Stimulated activated CD4-positive, alpha-beta T cell treated with anti-CD3 and anti-CD28 coated beads, TNF-alpha, amount 100 ng/mL, for 24 hours (primary cell): ENCODE data around the gene MKRN1.
"Not testable (repeated sequence)": the region's sequence is repeated elsewhere in the genome, so short reads cannot be mapped to it uniquely, and the experiment has no call there.

Source experiments
- DNase-seq, 3 experiments: peaks; one replicate each; pipeline ENCODE4 v3.0.0-alpha.2; 2020; ENCODE audit warnings: low read depth in 3 of 3

The MKRN1 gene

DNA sequence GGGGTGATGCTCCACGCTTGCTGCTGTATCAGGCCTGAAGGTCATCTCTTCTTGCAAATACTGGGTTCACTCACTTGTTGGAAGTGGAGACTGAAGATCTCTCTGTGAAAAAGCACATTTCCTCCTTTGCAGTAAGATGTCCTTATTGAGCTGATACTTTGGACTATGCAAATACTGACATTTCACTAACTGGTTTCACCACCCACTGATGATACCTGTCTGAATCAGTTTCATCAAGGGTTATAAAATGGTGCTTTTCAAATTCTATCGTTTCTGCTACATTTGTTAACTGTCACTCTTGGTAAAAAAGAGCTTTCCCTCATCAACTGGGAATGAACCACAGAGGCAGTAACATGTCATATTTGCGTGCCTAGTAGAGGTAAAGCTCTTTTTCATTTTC is 39.9 kb downstream of the MKRN1 start:
- no peak for DNase-seq

GRCh38 chr7:140435252-140435895 is 43.9 kb downstream of the MKRN1 start:
- no peak for DNase-seq

DNA sequence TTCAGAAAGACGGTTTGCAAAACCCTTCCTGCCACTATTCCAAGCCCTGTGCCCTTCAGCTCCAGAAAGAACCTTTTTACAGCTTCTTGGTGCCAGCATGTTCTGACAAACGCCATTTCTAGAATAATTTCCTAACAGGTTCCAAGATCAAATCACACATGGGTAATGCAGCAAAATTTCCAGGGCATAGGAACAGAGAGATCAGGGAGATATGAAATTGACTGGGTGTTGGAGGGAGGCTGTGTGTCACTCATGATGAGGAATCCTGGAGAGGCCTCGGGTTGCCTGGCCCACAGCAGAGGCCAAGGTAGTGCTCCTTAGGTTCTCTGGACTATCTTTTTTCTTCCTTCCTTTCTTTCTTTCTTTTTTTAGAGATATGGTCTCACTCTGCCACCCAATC is 45.9 kb downstream of the MKRN1 start:
- no peak for DNase-seq

DNA sequence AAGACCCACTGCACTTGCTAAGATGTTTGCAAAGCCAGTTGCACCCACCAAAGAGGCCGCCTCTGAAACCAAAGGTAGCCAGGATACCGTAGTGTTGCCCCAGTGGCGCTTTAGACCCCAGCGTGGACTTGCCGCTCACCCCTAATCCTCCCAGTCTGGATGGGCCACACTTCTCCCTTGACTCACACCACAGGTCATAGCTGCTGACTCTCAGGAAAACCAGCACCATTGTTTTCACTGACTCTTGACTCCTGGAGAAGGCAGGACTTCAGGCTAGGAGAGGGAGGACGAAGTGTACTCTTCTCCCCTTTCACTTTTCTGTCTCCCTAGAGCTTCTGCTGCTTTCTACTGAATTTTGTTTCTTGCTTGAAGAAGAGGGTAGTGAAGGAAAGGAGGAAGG is 53.2 kb downstream of the MKRN1 start:
- DNase-seq: no peak

DNA sequence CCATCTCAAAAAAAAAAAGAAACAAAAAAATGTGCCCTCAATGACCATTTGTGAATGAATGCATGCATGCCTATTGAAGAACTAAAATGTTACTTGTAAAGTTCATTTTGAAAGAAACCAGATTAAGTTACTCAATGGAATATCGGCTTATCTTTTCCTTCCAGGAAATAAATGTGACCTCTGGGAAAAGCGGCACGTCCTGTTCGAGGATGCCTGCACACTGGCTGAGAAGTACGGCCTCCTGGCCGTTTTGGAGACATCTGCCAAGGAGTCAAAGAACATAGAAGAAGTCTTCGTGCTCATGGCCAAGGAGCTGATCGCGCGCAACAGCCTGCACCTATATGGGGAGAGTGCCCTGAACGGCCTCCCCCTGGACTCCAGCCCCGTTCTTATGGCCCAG is 53.6 kb downstream of the MKRN1 start:
- no peak for DNase-seq

DNA sequence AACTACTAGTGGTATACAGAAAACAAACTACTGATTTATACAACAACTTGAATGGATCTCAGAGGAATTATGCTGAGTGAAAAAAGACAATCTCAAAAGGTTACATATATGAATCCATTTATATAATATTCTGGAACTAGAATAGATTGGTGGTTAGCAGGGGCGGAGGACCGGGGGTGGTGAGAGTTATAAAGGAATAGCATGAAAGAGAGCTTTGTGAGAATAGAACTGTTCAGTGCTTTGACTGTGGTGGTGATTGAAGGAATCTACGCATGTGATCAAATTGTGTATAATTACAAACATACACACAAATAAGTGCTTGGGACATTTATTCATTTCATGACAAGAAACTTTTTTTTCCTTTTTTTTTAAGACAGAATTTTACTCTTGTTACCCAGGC is 55.8 kb downstream of the MKRN1 start:
- DNase-seq: no peak

GRCh38 chr7:140421521-140421920 is 57.8 kb downstream of the MKRN1 start:
- DNase-seq: no peak

GRCh38 chr7:140418653-140419052 is 60.7 kb downstream of the MKRN1 start:
- no peak for DNase-seq

DNA sequence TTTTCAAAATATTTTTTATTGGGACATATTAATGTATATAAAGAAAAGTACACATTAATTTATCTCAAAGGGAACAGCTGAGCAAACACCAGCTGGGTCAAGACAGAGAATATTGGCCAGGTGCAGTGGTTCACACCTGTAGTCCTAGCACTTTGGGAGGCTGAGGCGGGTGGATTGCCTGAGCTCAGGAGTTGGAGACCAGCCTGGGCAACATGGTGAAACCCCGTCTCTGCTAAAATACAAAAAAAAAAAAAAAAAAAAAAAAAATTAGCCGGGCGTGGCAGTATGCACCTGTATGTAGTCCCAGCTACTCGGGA is 61.2 kb downstream of the MKRN1 start:
- not testable (repeated sequence) for DNase-seq

- DNase-seq: no peak
Observed at GRCh38 chr7:140417456-140418155, 61.7 kb downstream of the MKRN1 start.

GRCh38 chr7:140416560-140416959 is 62.7 kb downstream of the MKRN1 start:
- no peak for DNase-seq

- not testable (repeated sequence) for DNase-seq
Observed at GRCh38 chr7:140415816-140416215, 63.5 kb downstream of the MKRN1 start.

GRCh38 chr7:140415361-140415760 is 63.9 kb downstream of the MKRN1 start:
- DNase-seq: no peak

GRCh38 chr7:140404565-140405065 is 74.7 kb downstream of the MKRN1 start:
- no peak for DNase-seq

DNA sequence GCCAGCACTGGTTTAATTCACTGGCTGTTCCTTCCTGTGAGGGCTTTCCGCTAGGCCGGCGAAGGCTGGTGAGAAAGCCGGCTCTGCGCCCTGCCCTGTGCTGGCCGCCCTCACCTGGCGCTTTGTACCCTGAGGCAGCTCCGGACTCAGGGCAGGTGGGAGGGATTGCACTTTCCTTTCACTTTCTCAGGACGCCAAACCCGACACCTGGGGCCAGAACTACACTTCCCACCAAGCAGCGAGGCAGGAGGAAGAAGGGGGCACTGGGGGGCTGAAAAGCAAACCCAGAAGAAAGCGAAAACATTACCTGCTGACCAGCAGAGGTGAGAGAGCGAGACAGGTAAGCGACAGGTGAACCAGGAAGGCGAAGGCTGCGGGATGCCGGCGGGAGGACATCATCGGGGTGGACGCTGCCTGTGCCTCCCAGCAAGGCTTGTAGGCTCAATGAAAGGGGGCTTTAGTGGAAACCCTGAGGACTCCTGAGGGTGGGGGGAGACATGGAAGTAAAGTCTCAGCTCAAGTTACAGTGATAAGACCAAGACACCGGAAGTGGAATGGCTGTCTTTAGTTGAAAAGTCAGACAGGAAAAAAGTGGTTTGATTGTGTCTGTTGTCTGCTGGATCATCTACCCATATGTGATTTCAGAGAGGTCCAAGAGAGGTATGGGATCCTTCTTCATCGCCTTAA is 75.3 kb downstream of the MKRN1 start, which contains the start of gene RAB19:
Gene RAB19 (plus strand): TSS at position 181 of the 687 bp plus-strand sequence. CDS start 3,589 bp downstream, outside the sequence.
- DNase-seq: peak in 2 of 3 experiments; percentile 15 to 28
